GM18861 (cell line): ENCODE data around the gene C20orf96.
"Not testable (repeated sequence)": the region's sequence is repeated elsewhere in the genome, so short reads cannot be mapped to it uniquely, and the experiment has no call there.

Experiments used
- ATAC-seq: cut with Tn5 transposase; IDR thresholded peaks from one replicate; pipeline ENCODE4 v1.9.1; 2021; ENCODE audit not compliant: unreplicated experiment

C20orf96 gene

GRCh38 chr20:290084-290831 is at the start of gene C20orf96:
C20orf96 (minus strand) TSS chr20:290750; CDS start chr20:290610, 140 bp downstream.
- ATAC-seq: peak; percentile 73

DNA sequence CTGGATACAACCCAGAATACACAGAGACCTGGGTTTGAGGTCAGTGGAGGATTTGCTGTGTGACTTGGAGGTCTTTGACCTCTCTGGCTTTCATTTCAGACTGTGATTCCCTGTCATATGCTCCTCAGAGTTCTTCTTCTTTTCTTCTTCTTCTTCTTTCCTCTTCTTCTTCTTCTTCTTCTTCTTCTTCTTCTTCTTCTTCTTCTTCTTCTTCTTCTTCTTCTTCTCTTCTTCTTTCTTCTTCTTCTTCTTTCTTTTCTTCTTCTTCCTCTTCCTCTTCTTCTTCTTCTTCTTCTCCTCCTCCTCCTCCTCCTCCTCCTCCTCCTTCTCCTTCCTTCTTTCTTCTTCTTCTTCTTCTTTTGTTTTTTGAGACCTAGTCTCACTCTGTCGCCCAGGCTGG is 45.5 kb upstream of the C20orf96 start:
- ATAC-seq: not testable (repeated sequence)

- no peak for ATAC-seq
Observed at GRCh38 chr20:334578-334977, 44.0 kb upstream of the C20orf96 start.

DNA sequence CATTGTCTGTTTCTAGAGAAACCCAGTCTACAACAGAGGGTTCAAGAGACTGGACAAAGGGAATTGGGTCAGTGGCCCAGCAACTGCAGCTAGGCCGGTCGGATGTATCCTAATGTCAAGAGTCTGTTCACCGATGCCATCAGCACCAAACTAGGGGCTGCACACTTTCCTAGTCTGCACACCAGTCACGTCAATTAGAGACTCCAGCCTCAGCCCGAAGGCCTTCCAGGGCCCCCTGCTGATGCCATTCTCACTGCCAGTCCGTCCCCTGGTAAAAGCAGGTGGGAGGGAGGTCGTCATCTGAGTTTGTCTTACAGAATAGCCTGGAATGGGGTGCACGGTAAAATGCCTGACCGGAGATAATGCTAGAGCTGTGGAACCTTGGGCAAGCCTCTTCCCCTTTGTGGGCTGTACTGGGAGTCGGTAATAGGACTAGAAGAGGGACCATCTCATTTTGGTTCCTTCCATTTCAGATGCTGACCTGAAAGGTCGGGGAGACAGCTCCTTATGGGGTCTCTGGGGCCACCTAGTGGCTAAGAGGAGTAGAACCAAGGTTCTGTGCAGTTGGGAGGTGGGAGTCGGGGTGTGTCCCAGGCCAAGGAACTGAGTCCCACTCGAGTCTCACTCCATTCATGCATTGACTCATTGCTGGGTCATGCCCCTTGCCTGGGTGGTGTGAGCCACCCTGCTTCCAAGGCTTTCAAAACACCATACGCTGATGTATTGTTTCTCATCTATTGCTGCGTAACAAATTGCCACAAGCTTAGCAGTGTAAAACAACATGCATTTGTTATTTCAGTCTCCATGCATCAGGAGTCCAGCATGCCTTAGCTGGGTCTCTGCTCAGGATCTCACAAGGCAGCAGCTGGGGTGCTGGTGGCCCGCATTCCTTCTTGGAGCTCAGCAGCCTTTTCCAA is 39.9 kb upstream of the C20orf96 start:
- no peak for ATAC-seq

- no peak for ATAC-seq
Observed at GRCh38 chr20:329851-330232, 39.3 kb upstream of the C20orf96 start.

DNA sequence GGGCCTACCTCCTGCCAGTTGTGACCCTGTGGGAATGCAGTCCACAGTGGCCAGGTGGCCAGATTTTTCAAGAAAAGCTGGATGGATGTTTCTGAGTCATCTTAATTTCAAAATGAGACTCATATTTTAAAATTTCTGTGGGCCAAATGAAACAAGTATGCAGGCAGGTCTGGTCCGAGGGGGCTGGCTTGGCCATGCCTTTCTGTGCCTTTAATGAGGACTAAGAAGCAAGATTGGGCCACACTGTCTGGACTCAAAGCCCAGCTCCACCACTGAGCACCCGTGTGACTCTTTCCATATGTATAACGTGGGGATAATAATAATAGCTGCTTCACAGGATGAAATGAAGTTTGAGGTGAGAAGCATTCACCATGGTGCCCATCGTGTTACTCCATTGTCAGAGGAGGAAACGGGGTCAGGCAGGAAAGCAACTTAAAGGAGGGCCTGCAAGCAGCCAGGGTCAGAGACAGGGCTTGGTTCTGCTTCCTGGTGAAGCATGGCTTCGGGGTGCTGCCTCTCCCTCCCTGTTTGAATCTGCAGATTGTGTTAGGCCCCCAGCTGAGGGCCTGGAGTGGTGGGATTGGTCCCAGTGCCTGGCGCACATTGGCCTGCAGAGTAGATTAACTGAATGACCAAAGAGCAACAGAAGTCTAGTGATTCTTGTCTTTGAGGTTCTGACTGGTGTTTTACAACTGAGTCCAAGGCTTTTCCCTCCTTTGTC is 38.6 kb upstream of the C20orf96 start:
- ATAC-seq: no peak

GRCh38 chr20:328027-328974 is 37.8 kb upstream of the C20orf96 start:
- ATAC-seq: no peak

DNA sequence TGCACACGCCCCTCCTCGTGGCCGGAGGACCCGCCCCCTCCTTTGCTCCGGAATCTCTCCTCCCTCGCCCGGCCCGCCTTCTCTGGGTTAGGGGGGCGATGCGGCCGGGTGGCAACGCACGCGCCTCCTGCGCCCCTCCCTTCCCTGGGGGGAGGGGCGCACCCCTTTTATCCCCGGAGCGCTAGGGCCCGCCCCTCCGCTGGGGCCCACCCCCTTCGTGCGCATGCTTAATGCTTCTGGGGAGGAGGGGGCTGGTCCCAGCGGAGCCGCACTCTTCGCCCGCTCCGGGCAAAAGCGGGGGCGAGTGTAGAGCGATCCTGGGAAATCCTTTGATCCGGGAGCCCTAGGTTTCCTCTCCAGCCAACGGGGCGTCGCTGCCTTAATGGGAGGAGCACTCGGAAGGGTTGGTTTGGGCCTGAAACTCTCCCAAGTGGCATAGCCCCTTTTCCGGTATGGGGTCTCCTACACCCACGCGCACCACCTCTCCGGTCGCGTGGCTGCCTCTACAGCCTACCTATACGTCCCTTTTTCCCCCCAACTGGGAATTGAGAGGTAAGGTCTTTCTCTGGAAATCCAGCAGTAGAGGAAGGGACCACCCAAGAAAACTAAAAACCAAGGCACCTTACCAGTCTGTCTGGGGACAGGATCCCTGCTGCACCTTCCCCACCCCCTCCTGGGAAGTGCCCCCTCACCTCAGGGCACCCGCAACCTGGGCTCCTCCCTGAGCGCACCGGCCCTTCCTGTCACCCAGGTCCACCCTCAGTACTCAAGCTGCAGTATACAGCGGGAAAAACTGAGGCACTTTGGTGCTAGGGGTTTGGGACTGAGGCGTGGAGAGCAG is 36.9 kb upstream of the C20orf96 start:
- no peak for ATAC-seq

DNA sequence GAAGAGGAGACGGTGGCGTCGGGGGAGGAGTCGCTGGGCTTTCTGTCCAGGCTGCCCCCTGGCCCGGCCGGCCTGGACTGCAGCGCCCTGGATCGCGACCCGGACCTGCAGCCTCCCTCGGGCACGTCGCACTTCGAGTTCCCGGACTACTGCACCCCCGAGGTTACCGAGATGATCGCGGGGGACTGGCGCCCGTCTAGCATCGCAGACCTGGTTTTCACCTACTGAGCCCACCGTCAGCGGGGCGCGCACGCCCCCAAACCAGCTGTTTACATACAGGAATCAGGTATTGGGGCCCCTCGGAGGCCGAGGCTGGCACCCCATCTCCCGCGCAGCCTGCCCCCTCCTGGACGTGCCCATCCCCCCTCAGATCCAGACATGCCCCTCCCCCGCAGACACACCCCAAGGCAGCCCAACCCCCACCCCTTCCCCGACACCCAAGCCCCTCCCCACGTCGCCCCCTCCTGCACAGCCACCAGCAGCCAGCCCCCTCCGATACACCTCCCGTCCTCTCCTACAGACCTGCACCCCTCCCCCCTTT is 36.2 kb upstream of the C20orf96 start:
- no peak for ATAC-seq

- no peak for ATAC-seq
Observed at GRCh38 chr20:325889-326644, 35.5 kb upstream of the C20orf96 start.

GRCh38 chr20:325045-325888 is 34.7 kb upstream of the C20orf96 start, which contains the start of gene SOX12:
SOX12 (plus strand) TSS chr20:325552; CDS start chr20:325925, 373 bp downstream.
- peak; percentile 61 for ATAC-seq

- peak; percentile 48 for ATAC-seq
Observed at GRCh38 chr20:324177-325044, 33.9 kb upstream of the C20orf96 start.

- no peak for ATAC-seq
Observed at GRCh38 chr20:316316-317068, 25.9 kb upstream of the C20orf96 start.

GRCh38 chr20:313948-314347 is 23.4 kb upstream of the C20orf96 start:
- no peak for ATAC-seq

- no peak for ATAC-seq
Observed at GRCh38 chr20:313402-313801, 22.9 kb upstream of the C20orf96 start.

DNA sequence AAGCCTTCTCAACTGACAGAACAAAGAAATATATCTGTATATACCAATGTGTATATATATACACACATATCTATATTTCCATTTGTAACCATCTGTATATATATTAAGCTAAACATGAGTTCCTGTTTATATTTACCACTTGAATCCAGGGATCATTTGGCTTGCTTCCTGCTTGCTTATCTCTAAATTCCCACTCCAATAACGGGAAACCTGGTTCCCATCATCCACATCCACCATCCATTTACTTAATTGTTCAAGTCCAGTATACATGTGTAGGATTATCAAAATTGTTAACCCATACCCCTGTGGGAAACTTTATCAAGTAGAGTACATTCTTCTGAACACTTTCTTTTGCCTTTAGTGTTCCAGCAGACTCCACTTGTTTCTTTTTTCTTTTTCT is 22.3 kb upstream of the C20orf96 start:
- no peak for ATAC-seq
